A549 (cell line): ENCODE measurements around the gene MED9. TPM values are rescaled to one million over a fixed set of nuclear protein-coding genes. Genes with fewer than 3 reads are reported as not detected.

Experiments used
- polyA plus RNA-seq, 4 experiments: library from polyadenylated mRNA; depleted of rRNA in 3 of 4; stranded (reverse); fragments of >200 nt; fragmentation: RNase III in 1 of 4; extraction: RNeasy Plus Mini Kit Qiagen cat#74134 plus additional on column Dnase treatment in 1 of 4; gene quantifications; 2 replicates in 3 of 4; 3 replicates in 1 of 4; pipeline ENCODE4 v1.2.3, GENCODE V29; 2011 to 2017
- small RNA-seq, 6 experiments: library from RNA; depleted of rRNA; stranded (forward); fragments of <200 nt; gene quantifications; one replicate each; pipeline ENCODE3, GENCODE V24; 2012

Gene MED9
- polyA plus RNA-seq, 2 of the 4 experiments (the other 2 are of a cell fraction), result 15.2 to 17.4 TPM

Small RNA genes within 50 kb of the gene (small RNA-seq; reads per million reads assigned to genes)
- 0 reads per million in 6 experiments for gene RF00019

Other genes starting within 250 kb of the MED9 start
- gene FLCN, start 239.8 kb upstream of the MED9 start, polyA plus RNA-seq (2011; rRNA removed), result 14.2 and 16.1 TPM in 2 replicates
- 17.3 to 25.1 TPM (median 22.1 TPM) in 3 replicates for gene FLCN, start 239.8 kb upstream of the MED9 start, polyA plus RNA-seq (2017; fragmentation: RNase III; extraction: RNeasy Plus Mini Kit Qiagen cat#74134 plus additional on column Dnase treatment)
- 204 and 209 TPM in 2 replicates for gene COPS3, start 195.8 kb upstream of the MED9 start, polyA plus RNA-seq (2011; rRNA removed)
- 144 to 164 TPM (median 149 TPM) in 3 replicates for gene COPS3, start 195.8 kb upstream of the MED9 start, polyA plus RNA-seq (2017; fragmentation: RNase III; extraction: RNeasy Plus Mini Kit Qiagen cat#74134 plus additional on column Dnase treatment)
- 5.3 and 6.5 TPM in 2 replicates for gene NT5M, start 173.6 kb upstream of the MED9 start, polyA plus RNA-seq (2011; rRNA removed)
- 4.2 to 6.3 TPM (median 5.9 TPM) in 3 replicates for gene NT5M, start 173.6 kb upstream of the MED9 start, polyA plus RNA-seq (2017; fragmentation: RNase III; extraction: RNeasy Plus Mini Kit Qiagen cat#74134 plus additional on column Dnase treatment)
- 0.99 and 1.4 TPM in 2 replicates for gene RASD1, start 19.4 kb downstream of the MED9 start, polyA plus RNA-seq (2011; rRNA removed)
- gene RASD1, start 19.4 kb downstream of the MED9 start, polyA plus RNA-seq (2017; fragmentation: RNase III; extraction: RNeasy Plus Mini Kit Qiagen cat#74134 plus additional on column Dnase treatment), result 0.77 to 0.92 TPM (median 0.80 TPM) in 3 replicates
- gene PEMT, start 114.7 kb downstream of the MED9 start, polyA plus RNA-seq (2011; rRNA removed), result 47.8 and 62.4 TPM in 2 replicates
- 40.1 to 47.5 TPM (median 43.0 TPM) in 3 replicates for gene PEMT, start 114.7 kb downstream of the MED9 start, polyA plus RNA-seq (2017; fragmentation: RNase III; extraction: RNeasy Plus Mini Kit Qiagen cat#74134 plus additional on column Dnase treatment)
- gene RAI1, start 204.5 kb downstream of the MED9 start, polyA plus RNA-seq (2011; rRNA removed), result 3.5 and 7.1 TPM in 2 replicates
- 18.9 to 23.8 TPM (median 23.3 TPM) in 3 replicates for gene RAI1, start 204.5 kb downstream of the MED9 start, polyA plus RNA-seq (2017; fragmentation: RNase III; extraction: RNeasy Plus Mini Kit Qiagen cat#74134 plus additional on column Dnase treatment)